ENCODE data around the gene CAMTA1. TPM values are rescaled to one million over a fixed set of nuclear protein-coding genes. Genes with fewer than 3 reads are reported as not detected.

Gene CAMTA1
- polyA plus RNA-seq, 1 of the 3 experiments (the other 2 are of a cell fraction): 63.1 TPM

DNA sequence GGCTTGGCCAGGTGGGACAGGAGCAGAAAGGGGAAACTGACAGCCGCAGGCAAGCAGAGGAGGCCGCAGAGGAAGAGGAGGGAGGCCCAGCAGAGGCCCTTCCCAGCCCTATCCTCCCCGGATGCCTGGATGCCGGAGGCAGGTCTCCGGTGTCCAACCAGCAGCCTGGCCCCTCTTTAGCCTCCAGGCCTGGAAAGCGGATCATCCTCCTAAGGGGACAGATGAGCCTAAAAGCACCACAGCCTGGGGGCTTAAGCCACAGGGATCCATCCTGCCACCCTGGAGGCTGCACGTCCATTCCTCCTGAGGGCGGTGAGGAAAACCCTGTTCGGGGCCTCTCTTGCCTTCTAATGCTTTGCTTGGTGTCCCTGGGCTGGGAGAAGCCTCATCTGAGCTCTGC, 651.8 kb downstream of the CAMTA1 start (continued):
- TF ChIP-seq, protein P1, sequence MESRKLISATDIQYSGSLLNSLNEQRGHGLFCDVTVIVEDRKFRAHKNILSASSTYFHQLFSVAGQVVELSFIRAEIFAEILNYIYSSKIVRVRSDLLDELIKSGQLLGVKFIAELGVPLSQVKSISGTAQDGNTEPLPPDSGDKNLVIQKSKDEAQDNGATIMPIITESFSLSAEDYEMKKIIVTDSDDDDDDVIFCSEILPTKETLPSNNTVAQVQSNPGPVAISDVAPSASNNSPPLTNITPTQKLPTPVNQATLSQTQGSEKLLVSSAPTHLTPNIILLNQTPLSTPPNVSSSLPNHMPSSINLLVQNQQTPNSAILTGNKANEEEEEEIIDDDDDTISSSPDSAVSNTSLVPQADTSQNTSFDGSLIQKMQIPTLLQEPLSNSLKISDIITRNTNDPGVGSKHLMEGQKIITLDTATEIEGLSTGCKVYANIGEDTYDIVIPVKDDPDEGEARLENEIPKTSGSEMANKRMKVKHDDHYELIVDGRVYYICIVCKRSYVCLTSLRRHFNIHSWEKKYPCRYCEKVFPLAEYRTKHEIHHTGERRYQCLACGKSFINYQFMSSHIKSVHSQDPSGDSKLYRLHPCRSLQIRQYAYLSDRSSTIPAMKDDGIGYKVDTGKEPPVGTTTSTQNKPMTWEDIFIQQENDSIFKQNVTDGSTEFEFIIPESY (IDR thresholded peaks at IDR 0.05; ENCODE audit: borderline replicate concordance, low read depth): no peak

DNA sequence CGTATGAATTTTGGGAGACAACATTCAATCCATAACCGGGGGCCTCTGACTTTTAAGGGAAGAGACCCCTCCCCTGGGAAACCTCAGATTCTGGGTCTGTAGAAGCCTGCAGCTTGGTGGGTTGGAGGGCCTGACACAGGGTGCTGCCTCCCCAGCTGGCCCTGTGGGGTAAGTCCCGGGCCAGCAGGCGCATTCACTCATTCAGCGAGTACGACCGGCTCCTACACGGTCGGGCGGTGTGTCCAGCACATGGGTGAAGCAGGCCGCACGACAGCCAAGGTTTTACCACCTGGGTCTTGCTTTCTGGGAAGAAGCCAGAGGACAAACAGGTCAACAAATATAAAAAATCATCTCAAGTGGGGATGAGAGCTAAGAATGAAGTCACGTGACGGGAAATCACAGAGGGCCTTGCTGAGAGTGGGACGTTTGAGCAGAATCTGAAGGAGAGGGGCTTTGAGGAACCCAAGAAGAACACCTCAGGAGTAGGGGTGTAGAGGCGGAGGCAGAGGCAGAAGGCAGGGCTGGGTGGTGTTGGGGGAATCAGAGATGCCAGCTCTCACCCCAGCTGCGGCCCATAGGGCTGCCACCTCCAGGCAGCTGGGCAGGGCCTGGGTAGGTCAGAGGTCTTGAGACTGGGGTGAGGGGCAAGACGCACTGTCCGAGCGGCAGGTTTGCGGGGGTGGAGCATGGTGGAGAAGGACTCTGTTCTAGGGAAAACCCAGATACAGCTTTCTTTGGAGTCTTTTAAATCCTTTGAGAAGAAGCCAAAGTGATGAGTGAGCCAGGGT, 652.5 kb downstream of the CAMTA1 start:
- no peak overlapping the region for H2AFZ ChIP-seq (ENCODE audit: low read depth)
- POLR2A ChIA-PET: no interaction called here
- CTCF ChIA-PET: interaction anchor here (0.8 to 0.9 kb wide), 2 partner anchors 11 to 15 kb away, joined by 3 read pairs; no protein-coding TSS in a partner anchor
- WGBS (ENCODE audit: low lambda C conversion rate): 91% methylated on average over 16 of the region's 21 CpGs
- peaks cover 0 to 33% of the 10 kb centered on the region in 2 experiments; a peak in 1 of 4 replicates for H3K4me1 ChIP-seq (ENCODE audit: control insufficient read depth in 1 of 2, insufficient read depth in 2 of 2, low read depth in 1 of 2, low read length in 1 of 2)
- H3K4me3 ChIP-seq (ENCODE audit: low read depth in 2 of 2, low read length in 1 of 2): no peak overlapping the region
- no peak overlapping the region for H3K9ac ChIP-seq
- TF ChIP-seq RAD21 (IDR thresholded peaks at IDR 0.05; ENCODE audit: low read length): no peak
- H3K36me3 ChIP-seq (replicated peaks in 1 of 2; ENCODE audit: control insufficient read depth in 1 of 2, insufficient read depth in 2 of 2, low read length in 1 of 2): no peaks in the 10 kb centered on the region
- H3K79me2 ChIP-seq (ENCODE audit: insufficient read depth): no peaks in the 10 kb centered on the region
- no peaks in the 10 kb centered on the region for H3K27me3 ChIP-seq (ENCODE audit: insufficient read depth)
- H4K20me1 ChIP-seq (ENCODE audit: insufficient read depth): no peaks in the 10 kb centered on the region
- H3K4me2 ChIP-seq: no peak overlapping the region
- no peaks in the 10 kb centered on the region for H3K9me3 ChIP-seq
- H3F3A ChIP-seq (replicated peaks; ENCODE audit: insufficient read depth): no peaks in the 10 kb centered on the region
- DNase-seq: no peak
- H3K27ac ChIP-seq (ENCODE audit: low read depth in 2 of 2, low read length in 1 of 2): no peak overlapping the region
- H3K9me2 ChIP-seq: no peaks in the 10 kb centered on the region

DNA sequence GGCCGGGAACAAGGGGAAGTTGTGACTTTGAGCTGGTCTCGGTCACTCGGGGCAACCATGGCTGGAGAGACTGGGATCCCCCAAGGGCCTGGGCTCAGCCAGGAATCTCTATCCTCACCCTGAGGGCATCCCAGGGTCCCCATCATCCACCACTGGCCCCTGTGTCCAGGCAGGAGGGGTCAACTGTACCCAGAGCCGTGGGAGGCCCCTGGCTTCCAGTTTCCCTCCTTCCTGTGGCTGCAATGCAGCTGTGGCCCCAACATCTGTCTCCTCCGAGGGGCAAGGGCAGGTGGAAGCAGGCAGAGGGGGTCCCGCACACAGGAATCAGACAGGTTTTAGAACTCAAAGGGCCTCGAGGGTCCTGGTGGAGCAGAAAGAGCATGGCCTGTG, 653.1 kb downstream of the CAMTA1 start:
- DNase-seq: no peak
- 97% methylated on average over 4 of the region's 7 CpGs for WGBS (ENCODE audit: low lambda C conversion rate)
- Histone ChIP-seq H3K27me3 (ENCODE audit: insufficient read depth) (no peaks in the 10 kb centered on the region), H2AFZ (ENCODE audit: low read depth) (no peak overlapping the region), H4K20me1 (ENCODE audit: insufficient read depth) (no peaks in the 10 kb centered on the region), H3K9me2 (no peaks in the 10 kb centered on the region), H3K4me1 (ENCODE audit: control insufficient read depth in 1 of 2, insufficient read depth in 2 of 2, low read depth in 1 of 2, low read length in 1 of 2) (peaks cover 0 to 27% of the 10 kb centered on the region in 2 experiments; a peak in 1 of 4 replicates), H3K4me2 (no peak overlapping the region), H3F3A (replicated peaks; ENCODE audit: insufficient read depth) (no peaks in the 10 kb centered on the region), H3K9ac (no peak overlapping the region), H3K36me3 (replicated peaks in 1 of 2; ENCODE audit: control insufficient read depth in 1 of 2, insufficient read depth in 2 of 2, low read length in 1 of 2) (no peaks in the 10 kb centered on the region), H3K27ac (ENCODE audit: low read depth in 2 of 2, low read length in 1 of 2) (no peak overlapping the region), H3K4me3 (ENCODE audit: low read depth in 2 of 2, low read length in 1 of 2) (no peak overlapping the region), H3K9me3 (no peaks in the 10 kb centered on the region), H3K79me2 (ENCODE audit: insufficient read depth) (no peaks in the 10 kb centered on the region)
- POLR2A ChIA-PET: no interaction called here
- CTCF ChIA-PET: interaction anchor here (0.6 to 0.9 kb wide), 3 partner anchors 11 to 91 kb away, joined by 3 read pairs; no protein-coding TSS in a partner anchor
- TF ChIP-seq GATA2 (CRISPR knock-in tag; IDR thresholded peaks at IDR 0.05) (no peak), SIN3A (IDR thresholded peaks at IDR 0.05; ENCODE audit: borderline replicate concordance, low read depth, low read length) (no peak), RXRA (IDR thresholded peaks at IDR 0.05; ENCODE audit: borderline replicate concordance, low read depth) (no peak), NRF1 (IDR thresholded peaks at IDR 0.05; ENCODE audit: low read depth, low read length) (no peak), TCF12 (IDR thresholded peaks at IDR 0.05) (no peak), NFIC (IDR thresholded peaks at IDR 0.05; ENCODE audit: borderline replicate concordance) (no peak), FOSL2 (IDR thresholded peaks at IDR 0.05; ENCODE audit: borderline replicate concordance, low read depth) (no peak), MXI1 (IDR thresholded peaks at IDR 0.05; ENCODE audit: low read depth, low read length) (no peak), RAD21 (IDR thresholded peaks at IDR 0.05; ENCODE audit: low read length) (no peak), CHD2 (IDR thresholded peaks at IDR 0.05; ENCODE audit: low read length, partially characterized antibody) (no peak), JUND (IDR thresholded peaks at IDR 0.05) (no peak), FOXJ3 (CRISPR knock-in tag; IDR thresholded peaks at IDR 0.05) (no peak)
- TF ChIP-seq, protein P2, sequence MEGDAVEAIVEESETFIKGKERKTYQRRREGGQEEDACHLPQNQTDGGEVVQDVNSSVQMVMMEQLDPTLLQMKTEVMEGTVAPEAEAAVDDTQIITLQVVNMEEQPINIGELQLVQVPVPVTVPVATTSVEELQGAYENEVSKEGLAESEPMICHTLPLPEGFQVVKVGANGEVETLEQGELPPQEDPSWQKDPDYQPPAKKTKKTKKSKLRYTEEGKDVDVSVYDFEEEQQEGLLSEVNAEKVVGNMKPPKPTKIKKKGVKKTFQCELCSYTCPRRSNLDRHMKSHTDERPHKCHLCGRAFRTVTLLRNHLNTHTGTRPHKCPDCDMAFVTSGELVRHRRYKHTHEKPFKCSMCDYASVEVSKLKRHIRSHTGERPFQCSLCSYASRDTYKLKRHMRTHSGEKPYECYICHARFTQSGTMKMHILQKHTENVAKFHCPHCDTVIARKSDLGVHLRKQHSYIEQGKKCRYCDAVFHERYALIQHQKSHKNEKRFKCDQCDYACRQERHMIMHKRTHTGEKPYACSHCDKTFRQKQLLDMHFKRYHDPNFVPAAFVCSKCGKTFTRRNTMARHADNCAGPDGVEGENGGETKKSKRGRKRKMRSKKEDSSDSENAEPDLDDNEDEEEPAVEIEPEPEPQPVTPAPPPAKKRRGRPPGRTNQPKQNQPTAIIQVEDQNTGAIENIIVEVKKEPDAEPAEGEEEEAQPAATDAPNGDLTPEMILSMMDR (IDR thresholded peaks at IDR 0.05): no peak
- TF ChIP-seq, protein P3, sequence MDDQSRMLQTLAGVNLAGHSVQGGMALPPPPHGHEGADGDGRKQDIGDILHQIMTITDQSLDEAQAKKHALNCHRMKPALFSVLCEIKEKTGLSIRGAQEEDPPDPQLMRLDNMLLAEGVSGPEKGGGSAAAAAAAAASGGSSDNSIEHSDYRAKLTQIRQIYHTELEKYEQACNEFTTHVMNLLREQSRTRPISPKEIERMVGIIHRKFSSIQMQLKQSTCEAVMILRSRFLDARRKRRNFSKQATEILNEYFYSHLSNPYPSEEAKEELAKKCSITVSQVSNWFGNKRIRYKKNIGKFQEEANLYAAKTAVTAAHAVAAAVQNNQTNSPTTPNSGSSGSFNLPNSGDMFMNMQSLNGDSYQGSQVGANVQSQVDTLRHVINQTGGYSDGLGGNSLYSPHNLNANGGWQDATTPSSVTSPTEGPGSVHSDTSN (IDR thresholded peaks at IDR 0.05): no peak
- TF ChIP-seq, protein P4, sequence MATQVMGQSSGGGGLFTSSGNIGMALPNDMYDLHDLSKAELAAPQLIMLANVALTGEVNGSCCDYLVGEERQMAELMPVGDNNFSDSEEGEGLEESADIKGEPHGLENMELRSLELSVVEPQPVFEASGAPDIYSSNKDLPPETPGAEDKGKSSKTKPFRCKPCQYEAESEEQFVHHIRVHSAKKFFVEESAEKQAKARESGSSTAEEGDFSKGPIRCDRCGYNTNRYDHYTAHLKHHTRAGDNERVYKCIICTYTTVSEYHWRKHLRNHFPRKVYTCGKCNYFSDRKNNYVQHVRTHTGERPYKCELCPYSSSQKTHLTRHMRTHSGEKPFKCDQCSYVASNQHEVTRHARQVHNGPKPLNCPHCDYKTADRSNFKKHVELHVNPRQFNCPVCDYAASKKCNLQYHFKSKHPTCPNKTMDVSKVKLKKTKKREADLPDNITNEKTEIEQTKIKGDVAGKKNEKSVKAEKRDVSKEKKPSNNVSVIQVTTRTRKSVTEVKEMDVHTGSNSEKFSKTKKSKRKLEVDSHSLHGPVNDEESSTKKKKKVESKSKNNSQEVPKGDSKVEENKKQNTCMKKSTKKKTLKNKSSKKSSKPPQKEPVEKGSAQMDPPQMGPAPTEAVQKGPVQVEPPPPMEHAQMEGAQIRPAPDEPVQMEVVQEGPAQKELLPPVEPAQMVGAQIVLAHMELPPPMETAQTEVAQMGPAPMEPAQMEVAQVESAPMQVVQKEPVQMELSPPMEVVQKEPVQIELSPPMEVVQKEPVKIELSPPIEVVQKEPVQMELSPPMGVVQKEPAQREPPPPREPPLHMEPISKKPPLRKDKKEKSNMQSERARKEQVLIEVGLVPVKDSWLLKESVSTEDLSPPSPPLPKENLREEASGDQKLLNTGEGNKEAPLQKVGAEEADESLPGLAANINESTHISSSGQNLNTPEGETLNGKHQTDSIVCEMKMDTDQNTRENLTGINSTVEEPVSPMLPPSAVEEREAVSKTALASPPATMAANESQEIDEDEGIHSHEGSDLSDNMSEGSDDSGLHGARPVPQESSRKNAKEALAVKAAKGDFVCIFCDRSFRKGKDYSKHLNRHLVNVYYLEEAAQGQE (IDR thresholded peaks at IDR 0.05; ENCODE audit: low read depth, low read length): no peak
